Body of pancreas (tissue), 4 donors: ENCODE results near the gene CACNG1. TPM values are rescaled to one million over a fixed set of nuclear protein-coding genes. Genes with fewer than 3 reads are reported as not detected.
"Not testable (repeated sequence)": the region's sequence is repeated elsewhere in the genome, so short reads cannot be mapped to it uniquely, and the experiment has no call there.

Experiments used
- ATAC-seq: fragments of 150-250 bp; one replicate; pipeline ENCODE4 v1.9.1; 2016
- DNase-seq, 4 donors: peaks; one replicate each; pipeline ENCODE4 v3.0.0-alpha.2; 2019
- H3K27ac ChIP-seq, 4 donors: fragments of 200-600 bp; sonication (generic); 1 replicate in 3 of 4; 2 replicates in 1 of 4; pipeline versions ENCODE4 v1.5.1 to v1.6.1; 2016 to 2019; ENCODE audit warnings: mild to moderate bottlenecking in 1 of 4, mixed read lengths in 1 of 4, moderate library complexity in 1 of 4
- H3K27me3 ChIP-seq, 2 donors: fragments of 200-600 bp; sonication (generic); one replicate each; pipeline ENCODE4 v1.6.0; 2016; ENCODE audit warnings: mild to moderate bottlenecking in 1 of 2
- H3K36me3 ChIP-seq, 2 donors: fragments of 200-600 bp; sonication (generic); replicated peaks in 1 of 2; 2 replicates each; pipeline ENCODE4 v1.5.1; 2016; ENCODE audit warnings: low read depth in 2 of 2; ENCODE audit not compliant: insufficient read depth in 1 of 2
- H3K4me1 ChIP-seq: fragments of 200-600 bp; sonication (generic); one replicate; pipeline ENCODE4 v1.6.0; 2016
- H3K4me3 ChIP-seq, 2 donors: fragments of 200-600 bp; sonication (generic); 1 replicate in 1 of 2; 2 replicates in 1 of 2; pipeline ENCODE4 v1.5.1; 2016 to 2019
- H3K9me3 ChIP-seq, 3 donors: fragments of 200-600 bp; sonication (generic); 1 replicate in 2 of 3; 2 replicates in 1 of 3; pipeline ENCODE4 v1.5.1; 2016
- CTCF ChIP-seq, 7 experiments: fragments of 450-650 bp in 4 of 7; fragments of 200-600 bp in 3 of 7; sonication (generic) in 3 of 7; IDR thresholded peaks; one replicate each; pipeline ENCODE4 v1.5.1; 2016 to 2019; ENCODE audit warnings: antibody characterized with exemption in 7 of 7
- POLR2A ChIP-seq, 3 donors: fragments of 450-650 bp; IDR thresholded peaks; one replicate each; pipeline ENCODE4 v1.6.1; 2016; ENCODE audit warnings: antibody characterized with exemption in 3 of 3, mild to moderate bottlenecking in 2 of 3
- WGBS, 2 donors: methylation state at CpG; one replicate each; pipeline ENCODE4 v1.1.5; 2017; 5-methylcytosine and 5-hydroxymethylcytosine counted together
- intact Hi-C: fragments of 100-400 bp; cut with DNase I; formaldehyde crosslinking; loops from one replicate; pipeline ENCODE4 v1.15.1; 2023
- total RNA-seq, 2 donors: library from RNA; depleted of rRNA; stranded (reverse); fragments of >200 nt; gene quantifications; one replicate each; pipeline ENCODE4 v1.1.0, GENCODE V29; 2016

The CACNG1 gene
- total RNA-seq, 2 donors from 2014 or later, result not detected

DNA sequence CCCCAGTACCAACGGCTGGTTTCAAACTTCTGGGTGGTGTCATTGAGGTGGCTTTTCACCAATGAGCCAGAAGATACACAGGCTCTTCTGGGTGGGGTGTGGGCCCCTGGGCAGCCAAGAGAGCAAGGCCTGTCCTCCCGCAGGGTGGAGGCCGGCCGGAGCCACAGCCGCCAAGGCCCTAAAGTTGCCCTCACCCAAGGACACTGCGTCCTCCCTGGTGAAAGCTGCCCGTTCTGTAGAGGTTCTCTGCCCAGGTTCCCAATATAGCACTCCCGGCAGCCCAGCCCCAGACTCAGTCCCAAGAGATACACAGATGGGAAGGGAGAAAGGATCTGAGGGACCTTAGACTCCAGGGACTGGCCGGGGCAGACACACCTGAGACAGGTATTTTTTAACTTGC lies 10.7 kb upstream of the CACNG1 start:
- TF ChIP-seq POLR2A (IDR thresholded peaks at IDR 0.05) (no peak), CTCF (IDR thresholded peaks at IDR 0.05) (no peak)
- H3K4me3 ChIP-seq, result no peak overlapping the region
- DNase-seq (no peak), ATAC-seq (no peak)
- H3K27me3 ChIP-seq, result no peaks in the 10 kb centered on the region
- H3K9me3 ChIP-seq, result no peaks in the 10 kb centered on the region
- intact Hi-C loops, result no loop called here
- no peaks in the 10 kb centered on the region for H3K4me1 ChIP-seq
- WGBS, 2 donors, result 80 to 85% methylated on average over 5 to 9 of the region's 9 CpGs
- H3K36me3 ChIP-seq, result no peaks in the 10 kb centered on the region
- H3K27ac ChIP-seq, result no peak overlapping the region

DNA sequence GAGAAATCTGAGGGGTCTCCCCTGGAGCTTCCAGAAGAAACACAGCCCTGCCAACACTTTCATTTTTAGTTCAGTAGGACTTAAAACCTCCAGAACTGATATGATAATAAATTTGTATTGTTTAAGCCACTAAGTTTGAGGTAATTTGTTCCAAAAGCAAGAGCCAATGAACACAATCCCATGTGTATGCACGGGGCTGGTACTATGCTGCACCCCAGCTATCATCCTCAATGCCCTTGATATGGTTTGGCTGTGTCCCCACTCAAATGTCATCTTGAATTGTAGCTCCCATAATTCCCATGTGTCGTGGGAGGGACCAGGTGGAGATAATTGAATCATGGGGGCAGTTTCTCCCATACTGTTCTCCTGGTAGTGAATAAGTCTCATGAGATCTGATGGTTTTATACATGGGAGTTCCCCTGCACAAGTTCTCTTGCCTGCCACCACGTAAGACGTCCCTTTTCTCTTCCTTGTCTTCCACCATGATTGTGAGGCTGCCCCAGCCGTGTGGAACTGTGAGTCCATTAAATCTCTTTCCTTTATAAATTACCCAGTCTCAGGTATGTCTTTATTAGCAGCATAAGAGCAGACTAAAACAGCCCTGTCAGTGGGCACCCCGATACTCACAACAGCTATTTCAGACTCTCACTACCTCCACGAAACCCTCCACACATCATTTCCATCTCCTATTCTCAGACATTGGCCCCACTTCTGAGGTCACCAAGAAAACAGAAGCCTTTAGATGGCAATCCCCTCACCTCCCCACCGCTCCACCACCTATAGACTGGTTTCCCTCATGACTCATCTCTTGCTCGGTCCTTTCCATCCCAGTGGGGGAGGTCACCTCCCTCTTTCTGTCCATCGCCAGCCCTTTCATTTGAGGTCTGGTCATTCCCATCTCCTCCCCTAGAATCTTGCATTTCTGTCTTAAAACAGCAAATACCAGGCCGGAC lies 8.9 kb upstream of the CACNG1 start:
- no peak for ATAC-seq
- 82 to 83% methylated on average over 11 of the region's 11 CpGs for WGBS, 2 donors
- no peaks in the 10 kb centered on the region for H3K4me1 ChIP-seq
- no peaks in the 10 kb centered on the region for H3K9me3 ChIP-seq
- H3K27ac ChIP-seq, result no peak overlapping the region
- no peak overlapping the region for H3K4me3 ChIP-seq
- H3K27me3 ChIP-seq, result no peaks in the 10 kb centered on the region
- intact Hi-C loops, result no loop called here
- no peaks in the 10 kb centered on the region for H3K36me3 ChIP-seq
- TF ChIP-seq POLR2A (IDR thresholded peaks at IDR 0.05), result no peak
- TF ChIP-seq CTCF (IDR thresholded peaks at IDR 0.05), result no peak
- no peak for DNase-seq

- no peaks in the 10 kb centered on the region for H3K27me3 ChIP-seq
- WGBS, 2 donors, result 37 to 58% methylated on average over 5 of the region's 5 CpGs
- H3K4me3 ChIP-seq, result no peak overlapping the region
- ATAC-seq (no peak), DNase-seq (no peak)
- no peak for TF ChIP-seq CTCF (IDR thresholded peaks at IDR 0.05)
- no peak for TF ChIP-seq POLR2A (IDR thresholded peaks at IDR 0.05)
- intact Hi-C loops, result no loop called here
- H3K27ac ChIP-seq, result no peak overlapping the region
- H3K9me3 ChIP-seq, result no peaks in the 10 kb centered on the region
- no peaks in the 10 kb centered on the region for H3K36me3 ChIP-seq
- H3K4me1 ChIP-seq, result no peaks in the 10 kb centered on the region
Measured at GRCh38 chr17:67038861-67039365, 5.4 kb upstream of the CACNG1 start.

- intact Hi-C loops, result no loop called here
Measured at GRCh38 chr17:67040652-67041051, 3.7 kb upstream of the CACNG1 start.

GRCh38 chr17:67041119-67041518 lies 3.2 kb upstream of the CACNG1 start:
- H3K4me3 ChIP-seq, H3K27me3 ChIP-seq, H3K36me3 ChIP-seq, H3K9me3 ChIP-seq, H3K4me1 ChIP-seq, H3K27ac ChIP-seq, ATAC-seq, DNase-seq, intact Hi-C loops: not testable (repeated sequence)
- 90 to 94% methylated on average over 5 of the region's 5 CpGs for WGBS, 2 donors

More at GRCh38 chr17:67040652-67041051, 3.7 kb upstream of the CACNG1 start:
- ATAC-seq (no peak), DNase-seq (no peak)
- WGBS, 2 donors, result 86 to 88% methylated on average over 5 to 6 of the region's 6 CpGs
- H3K9me3 ChIP-seq, result no peaks in the 10 kb centered on the region
- H3K4me1 ChIP-seq, result peaks cover 8% of the 10 kb centered on the region
- H3K36me3 ChIP-seq, result no peaks in the 10 kb centered on the region
- no peaks in the 10 kb centered on the region for H3K27me3 ChIP-seq
- H3K27ac ChIP-seq, result no peak overlapping the region
- no peak overlapping the region for H3K4me3 ChIP-seq
- TF ChIP-seq POLR2A (IDR thresholded peaks at IDR 0.05) (no peak), CTCF (IDR thresholded peaks at IDR 0.05) (no peak)
